Activated CD8-positive, alpha-beta memory T cell treated with anti-CD3 and anti-CD28 coated beads, Interleukin-2, amount 50 U/mL, for 1 hour (primary cell): Measurements from ENCODE around the gene TIFAB.
"Not testable (repeated sequence)": the region's sequence is repeated elsewhere in the genome, so short reads cannot be mapped to it uniquely, and the experiment has no call there.

Experiments
- DNase-seq: peaks from one replicate; pipeline ENCODE4 v3.0.0-alpha.2; 2020; ENCODE audit errors: extremely low read depth

Gene TIFAB, protein sequence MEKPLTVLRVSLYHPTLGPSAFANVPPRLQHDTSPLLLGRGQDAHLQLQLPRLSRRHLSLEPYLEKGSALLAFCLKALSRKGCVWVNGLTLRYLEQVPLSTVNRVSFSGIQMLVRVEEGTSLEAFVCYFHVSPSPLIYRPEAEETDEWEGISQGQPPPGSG

DNA sequence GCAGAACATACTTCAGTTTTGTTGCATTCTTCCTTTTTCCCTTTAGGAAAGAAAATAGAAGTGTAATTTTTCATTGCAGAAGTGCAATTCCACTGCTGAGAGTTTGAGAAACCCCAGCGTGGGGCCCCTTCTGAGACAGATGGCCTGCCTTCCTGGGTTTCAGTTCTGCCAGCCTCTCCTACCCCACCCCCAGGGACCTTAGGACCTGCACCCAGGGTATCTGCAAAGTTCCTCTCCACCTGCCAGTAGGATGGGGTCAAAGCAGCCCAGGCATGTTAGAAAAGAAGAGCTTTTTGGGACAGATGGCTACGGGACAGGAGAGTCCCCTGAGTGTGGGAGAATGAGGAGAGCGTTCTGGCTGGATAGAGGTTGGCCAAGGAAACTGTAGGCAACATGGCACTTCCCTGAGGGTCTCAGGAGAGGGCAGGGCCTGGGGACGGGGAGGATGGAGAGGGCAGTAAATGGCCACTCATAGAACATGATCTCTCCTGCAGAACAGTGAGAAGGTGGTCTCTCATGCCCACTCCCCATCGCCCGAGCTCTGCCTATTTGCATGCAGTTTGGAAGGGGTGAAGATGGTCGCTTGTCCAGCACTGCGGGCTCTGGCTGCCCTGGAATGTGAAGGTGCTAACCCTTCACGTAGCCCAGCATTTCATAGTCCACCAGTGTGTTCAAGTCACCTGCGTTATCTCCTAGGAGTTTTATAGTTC lies at the start of gene TIFAB:
Gene TIFAB, minus strand, starts transcription at position 31 of the 710 bp plus-strand sequence. CDS start 2,412 bp downstream, outside the sequence.
- DNase-seq = no peak

DNA sequence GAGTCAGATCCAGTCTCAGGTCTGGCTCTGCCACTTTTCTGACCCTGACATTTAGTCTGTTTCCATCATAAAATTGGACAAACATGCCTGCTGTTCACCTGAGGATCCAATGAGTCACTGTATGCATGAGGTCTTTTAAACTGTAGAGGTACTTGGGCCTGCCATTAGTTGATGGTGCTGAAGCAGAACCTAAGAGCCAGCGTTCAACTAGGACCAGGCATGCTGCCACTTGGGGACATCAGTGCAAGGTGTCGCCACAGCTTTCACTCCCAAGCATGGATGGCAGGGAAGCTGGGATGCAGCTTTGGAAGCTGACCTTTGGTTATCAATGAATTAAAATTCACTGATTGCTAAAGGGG lies 46.5 kb upstream of the TIFAB start:
- no peak for DNase-seq

DNA sequence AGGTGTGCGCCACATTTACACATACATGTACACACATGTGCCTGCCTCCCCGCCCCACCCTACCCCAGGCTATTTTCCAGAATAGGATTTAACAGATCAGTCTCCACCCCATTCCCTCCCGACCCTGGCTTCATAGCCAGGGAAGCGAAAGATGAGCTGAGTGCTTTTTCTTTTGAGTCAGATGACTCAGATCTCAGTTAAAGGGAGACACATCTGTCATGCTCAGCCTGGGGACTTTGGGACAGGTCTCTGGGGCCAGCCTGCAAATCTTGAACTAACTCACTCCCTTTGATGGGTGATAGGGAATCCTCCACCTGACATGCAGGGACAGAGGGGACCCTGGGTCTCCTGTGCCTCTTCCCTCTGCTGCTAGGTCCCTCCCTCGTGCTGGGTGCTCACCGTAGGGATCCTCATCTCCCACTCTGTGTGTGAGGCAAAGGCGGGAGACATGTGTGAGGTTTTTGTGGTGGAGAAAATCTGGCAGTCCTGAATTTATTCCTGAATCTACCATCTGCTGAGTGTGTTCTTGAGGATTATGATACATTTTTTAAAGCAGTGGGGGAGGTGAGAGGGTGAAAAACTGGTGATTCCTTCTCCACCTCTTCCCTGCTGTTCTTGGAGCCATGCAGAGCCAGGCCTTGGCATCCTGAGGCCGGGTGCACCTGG lies 46.0 kb upstream of the TIFAB start:
- no peak for DNase-seq

DNA sequence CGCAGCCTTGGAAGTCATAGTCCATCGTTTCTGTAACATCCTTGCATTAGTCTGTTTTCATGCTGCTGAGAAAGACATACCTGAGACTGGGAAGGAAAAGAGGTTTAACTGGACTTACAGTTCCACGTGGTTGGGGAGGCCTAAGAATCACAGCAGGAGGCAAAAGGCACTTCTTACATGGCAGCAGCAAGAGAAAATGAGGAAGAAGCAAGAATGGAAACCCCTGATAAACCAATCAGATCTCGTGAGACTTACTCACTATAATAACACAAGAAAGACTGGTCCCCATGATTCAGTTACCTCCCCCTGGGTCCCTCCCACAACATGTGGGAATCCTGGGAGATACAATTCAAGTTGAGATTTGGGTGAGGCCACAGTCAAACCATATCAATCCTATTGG lies 43.4 kb upstream of the TIFAB start:
- not testable (repeated sequence) for DNase-seq

DNA sequence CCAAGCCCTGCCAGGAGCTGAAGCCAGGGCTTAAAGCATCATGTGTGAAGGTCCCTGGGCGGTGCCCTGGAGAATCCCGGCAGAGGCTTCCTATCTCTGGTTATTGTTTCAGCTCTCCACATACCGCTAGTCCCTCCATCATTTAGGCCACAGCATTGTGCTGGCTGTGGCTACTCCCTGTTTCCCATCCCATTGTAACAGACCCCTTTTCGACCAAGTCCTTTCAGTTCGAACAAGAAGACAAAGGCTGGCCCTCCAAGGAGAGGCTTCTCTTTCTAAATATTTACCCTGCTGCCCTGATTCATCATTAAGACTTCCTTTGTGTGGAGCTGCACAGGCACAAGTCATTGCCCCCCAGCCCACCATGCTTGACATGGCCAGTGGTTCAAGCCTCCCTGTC lies 42.0 kb upstream of the TIFAB start:
- DNase-seq = no peak

DNA sequence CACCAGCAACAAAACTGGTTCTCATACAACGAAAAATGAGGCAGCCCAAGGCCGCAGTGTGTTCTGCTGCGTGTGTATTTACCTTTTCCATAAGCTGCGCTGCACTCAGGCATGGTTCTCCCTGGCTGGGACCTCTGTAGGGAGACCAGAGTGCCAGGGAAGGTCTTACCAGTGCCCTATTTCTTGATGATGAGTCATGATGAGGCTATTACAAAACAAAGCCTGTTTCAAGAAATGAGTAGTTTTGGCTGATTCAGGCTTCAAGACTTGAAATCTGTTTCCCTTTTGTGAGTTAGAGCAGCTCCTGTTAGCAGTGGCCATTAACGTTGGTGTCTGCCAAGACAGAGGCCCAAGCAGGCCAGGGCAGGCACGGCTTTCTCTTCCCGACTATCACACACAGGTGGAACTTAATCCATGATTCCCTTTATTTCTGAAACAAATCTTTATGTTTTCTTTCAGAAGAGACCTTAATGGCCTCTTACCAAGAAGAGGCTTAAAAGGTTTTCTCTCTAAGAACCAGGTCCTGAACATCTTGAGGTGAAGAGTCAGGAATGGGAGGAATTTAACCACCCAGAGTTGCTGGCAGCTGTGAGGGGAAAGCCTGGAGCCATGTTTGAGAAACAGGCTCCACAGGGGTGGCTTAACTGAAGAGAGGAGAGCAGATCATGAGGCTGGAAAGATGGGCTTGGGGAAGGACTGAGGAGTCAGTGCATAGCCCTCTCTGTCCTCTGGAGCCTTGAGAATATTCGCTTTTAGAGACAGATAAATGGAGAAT lies 41.4 kb upstream of the TIFAB start:
- no peak for DNase-seq

DNA sequence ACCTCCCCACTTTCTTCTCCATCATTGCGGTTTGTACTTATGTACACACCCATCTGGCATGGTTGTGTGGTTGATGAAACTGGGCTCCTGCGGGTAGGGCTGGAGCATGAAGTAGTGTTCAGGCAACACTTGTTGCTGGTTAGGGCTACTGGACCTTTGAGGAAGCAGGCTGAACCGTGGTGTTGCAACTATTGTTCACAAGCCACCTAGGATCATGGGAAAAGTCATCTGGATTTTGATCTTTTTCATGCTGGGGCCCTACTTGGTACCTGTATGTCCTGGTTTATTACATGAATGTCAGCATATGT lies 40.1 kb upstream of the TIFAB start:
- DNase-seq = no peak

DNA sequence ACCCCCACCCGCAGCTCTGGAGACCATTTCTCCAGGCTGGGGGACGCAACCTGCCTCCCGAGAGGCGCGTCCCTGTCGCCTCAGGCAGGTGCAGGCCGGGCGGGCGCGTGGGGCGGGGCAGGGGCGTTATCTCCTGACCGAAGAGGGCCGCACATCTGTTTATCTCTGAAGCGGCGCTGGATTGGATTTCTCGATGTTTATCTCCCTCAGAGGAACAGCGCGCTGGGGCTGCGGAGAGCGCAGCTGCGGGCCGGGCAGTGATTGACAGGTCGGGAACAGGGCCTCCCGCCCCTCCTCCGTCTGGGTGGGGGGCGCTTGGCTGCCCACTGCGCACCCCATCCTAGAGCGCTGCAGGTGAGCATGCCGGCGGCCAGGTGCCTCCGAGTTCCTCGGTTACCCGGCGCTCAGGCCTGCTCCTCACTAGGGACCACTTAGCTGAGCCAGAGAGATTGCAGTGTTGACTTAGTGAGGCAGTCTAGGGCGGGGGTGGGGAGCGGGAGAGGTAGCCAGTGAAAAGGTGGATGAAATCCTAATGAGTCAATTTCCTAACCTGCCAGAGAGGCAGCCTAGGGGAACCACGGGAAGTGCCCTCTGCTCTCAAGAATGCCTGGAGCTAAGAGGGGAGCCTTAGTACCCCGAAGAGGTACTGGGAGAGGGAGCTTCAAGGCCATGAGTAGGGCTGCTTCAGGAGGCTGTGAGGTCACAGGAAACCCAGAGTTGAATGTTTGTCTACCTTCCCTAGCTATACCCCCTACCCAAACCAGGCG lies 39.6 kb upstream of the TIFAB start:
- no peak for DNase-seq

DNA sequence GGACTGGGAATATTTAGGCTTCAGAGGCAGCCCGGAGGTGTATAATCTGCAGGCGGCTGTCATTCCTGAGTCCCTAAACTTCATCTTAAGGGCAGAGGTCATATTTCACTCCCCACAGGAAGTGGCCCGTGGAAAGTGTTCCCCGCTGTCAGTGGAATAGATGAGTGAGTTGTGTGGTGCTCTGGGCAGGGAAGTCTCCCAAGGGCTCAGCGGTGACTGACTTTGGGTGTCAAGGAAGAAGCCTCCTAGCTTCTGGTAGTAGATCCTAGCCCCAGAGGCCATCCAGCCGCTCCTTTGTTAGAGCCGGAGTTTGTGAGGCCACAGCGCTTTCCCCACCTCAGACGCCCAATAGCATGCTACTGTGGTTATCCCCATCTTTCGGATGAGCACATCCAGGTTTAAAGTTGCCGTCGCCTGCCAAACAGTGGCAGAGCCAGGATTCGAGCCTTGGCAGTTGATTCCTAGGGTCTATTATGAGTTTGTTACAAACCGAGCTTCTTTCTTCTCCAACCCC lies 38.9 kb upstream of the TIFAB start:
- DNase-seq = no peak

DNA sequence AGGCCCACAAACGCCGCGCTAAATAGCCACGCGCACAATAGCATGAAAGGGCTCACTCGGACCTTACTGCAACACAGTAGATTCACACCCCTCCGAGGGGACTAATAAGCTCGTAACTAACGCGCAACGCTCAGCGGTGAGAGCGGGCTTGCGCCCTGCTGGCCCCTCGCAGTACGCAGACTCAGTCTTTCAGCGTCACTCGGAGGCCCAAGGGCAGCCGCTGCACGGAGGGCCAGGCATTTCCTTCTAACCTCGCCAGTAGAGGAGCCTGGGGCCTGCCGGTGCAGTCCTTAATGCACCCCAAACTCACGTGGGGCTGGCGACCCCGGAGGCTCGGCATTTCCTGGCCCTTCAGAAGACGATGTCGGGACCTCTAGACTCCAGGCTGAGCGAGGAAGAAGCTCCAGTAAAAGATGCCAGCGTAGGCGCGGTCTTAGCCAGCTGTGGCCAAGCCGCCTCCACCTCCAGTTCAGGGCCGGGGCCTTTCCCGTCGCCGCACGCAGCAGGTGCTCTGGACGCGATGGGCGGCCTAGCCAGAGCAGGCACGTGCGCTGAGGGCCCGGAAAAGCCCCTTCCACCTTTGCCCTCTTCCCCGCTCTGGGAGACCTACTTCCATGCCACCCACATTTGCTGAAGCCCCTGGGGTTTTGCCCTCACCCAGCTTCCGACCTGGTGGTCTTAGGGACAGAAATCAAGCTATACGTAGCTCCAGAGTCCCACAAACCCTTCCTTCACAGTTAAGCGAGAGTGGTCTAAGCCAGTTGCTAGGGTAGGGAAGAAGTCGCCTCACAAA lies 38.3 kb upstream of the TIFAB start:
- no peak for DNase-seq

DNA sequence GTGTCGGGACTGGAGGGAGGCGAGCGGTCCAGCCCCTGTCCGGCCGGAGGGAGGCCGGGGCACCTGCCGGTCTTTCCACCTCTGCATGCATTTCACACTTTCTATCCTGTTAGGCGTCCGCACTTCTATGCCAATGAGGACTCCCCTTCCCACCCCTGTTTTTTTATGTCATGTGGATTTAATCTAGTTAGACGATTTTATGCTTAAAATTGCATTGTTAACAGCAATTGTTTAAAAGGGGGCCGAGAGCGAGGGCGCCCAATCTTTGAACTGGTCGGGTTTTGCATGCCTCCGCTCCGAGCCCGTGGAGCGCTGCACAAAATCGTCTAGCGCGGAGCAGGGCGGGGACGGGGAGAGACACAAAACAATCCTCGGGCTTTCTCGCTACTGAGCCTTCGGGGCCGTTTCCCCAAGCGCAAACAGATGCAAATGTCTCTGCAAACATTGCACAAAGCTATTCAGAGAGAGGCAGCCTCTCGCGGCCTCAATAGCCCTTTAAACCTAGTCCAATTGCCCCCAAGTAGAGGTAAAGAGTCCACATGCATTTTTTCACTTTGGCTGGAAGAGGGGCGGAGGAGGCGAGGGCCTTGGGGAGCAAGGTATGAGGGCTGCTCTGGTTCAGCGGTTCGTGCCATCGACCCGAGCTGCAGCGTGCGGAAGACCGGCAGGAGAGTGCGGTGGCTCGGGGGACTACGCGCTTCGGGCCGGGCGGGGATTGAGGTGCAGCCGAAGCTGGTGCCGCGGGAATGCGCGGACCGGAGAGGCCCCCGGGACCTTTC lies 37.5 kb upstream of the TIFAB start:
- no peak for DNase-seq

DNA sequence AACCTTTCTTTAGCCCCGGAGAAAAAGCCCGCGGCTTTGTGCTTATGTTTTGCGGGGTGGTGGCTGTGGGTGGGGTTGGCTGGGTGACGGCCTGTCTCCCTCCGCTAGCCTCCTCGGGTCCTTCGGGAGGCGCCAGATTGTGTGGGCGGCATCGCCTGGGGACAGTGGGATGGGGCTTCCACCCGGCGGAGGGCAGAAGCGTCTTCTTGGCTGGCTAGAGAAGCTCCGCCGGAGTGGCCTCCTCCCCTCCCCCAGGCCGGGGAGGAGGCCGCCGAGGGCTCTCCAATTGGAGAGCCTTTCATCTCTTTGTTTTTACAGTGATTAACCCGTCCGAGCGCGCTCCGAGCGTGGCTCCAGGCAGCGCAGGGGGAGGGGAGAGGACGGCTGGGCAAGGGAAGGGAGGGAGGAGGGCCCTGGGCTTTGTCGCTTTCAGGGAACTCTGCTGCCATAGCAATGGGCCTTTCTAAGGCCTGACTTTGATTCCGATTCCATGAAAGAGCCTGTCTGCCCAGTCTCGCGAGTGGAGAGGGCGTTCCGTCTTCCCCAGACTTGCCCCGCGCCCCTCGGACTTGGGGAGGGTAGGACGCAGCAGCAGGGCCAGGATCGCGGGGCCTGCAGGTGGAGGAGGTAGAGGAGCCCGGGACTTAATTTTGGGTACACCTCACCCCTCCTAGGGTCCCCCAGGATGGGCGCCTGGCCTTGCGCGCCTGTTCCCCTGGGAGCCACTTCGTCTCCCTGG lies 36.7 kb upstream of the TIFAB start:
- no peak for DNase-seq

DNA sequence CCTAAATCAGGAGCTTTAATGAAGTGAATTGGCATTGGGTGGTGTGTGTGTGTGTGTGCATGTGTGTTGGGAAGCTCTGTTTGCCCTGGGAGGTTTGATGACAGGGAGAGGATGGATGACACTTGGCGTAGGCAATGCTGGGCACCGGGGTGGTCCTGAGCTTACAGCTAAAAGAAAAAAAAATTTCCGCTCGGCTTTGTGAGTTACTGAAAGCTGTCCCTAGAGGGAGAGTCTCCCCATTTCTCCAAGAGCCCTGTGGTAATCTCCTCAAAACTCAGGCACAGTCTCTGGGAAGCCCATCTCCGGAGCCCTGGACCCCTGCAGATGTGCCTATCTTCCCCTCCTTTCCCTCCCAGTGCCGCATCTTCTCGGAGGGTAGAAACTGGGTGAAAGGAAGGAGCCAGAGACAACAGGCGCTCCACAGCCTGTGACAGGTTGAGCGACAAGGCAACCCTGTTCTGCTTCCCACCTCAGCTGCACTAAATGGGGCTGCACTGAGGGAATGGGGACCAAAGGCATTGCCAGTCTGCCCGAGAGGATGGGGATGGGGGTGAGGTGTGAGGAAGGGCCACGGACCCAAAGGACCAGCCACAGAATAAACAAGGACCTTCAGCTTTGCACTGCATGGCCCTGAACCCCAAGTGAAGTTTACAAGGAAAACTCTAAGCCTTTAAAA lies 35.8 kb upstream of the TIFAB start:
- DNase-seq = no peak

DNA sequence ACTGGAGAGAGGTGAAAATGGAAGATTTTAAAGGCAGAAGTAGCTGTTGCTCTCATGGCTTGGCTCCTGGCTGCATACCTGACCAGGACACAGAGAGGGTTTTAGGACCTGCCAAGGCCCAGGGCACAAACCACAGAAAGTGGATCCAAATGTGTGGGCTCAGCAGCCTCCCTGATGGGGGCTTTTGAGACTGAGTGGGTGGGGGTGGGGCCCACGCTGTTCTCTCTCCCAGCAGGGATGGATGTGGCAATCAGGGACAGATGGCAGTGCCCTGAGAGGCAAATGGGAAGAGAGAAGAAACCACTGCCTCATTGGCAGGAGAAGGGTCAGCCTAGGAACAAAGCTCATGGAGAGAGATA lies 34.9 kb upstream of the TIFAB start:
- no peak for DNase-seq

DNA sequence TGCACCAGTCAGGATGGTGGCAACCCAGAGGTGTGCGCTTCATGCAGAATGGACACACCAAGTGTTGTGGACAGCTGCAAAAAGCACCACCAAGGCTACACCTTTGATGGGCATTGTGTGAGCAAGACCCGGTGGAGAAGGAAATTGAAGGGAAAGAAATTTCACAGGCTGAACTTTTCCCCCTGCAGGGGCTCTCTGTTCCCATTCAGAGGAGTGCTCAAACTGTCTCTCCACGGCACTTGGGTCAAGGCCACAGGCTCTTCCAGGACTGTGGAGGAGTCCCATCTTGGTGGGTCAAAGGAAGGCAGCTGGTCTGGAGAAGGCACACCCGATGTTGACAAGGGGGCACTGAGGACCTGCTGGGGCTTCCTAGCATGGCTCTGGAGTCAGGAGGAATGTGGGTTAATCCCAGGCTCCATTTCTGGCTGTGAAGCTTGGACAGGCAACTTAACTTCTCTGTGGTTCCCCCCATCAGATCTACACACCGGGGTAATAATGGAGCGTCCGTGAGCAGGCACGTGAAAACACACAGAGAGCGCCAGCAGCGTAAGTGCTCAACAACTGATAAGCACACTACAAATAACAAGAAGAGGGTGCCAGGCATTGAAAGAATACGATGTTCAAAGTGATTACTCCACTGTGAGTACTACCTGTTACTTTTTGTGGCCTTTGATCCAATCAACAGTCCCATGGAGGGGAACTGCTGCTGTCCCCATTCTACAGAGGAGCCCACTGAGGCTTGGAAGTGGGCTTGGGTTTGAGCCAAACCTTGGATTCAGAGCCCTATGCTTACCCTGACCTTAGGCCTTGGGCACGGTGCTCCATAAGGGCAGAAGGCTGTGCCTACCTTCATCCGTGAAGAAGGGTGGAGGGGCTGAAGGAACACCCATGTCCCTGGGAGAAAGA lies 34.2 kb upstream of the TIFAB start:
- no peak for DNase-seq

DNA sequence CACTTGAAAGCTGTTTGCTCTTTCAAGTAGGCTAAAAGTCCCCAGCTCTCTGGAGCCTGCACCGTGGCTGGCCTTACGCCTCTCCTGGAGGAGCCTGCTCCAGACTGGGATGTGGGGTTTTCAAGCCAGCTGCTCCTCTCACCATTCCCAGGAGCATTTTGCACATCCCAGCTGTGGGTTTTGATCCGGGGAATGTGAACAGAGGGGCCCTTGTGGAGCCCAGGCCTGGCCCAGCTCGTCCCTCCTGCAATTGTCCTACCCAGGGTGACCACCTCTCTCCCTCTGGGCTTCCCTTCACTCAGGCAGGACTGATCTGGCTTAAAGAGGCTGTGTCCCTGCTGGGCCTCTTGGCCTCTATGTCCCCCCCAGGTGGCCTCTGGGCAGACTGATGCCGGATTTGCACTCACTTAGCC lies 32.5 kb upstream of the TIFAB start:
- no peak for DNase-seq

DNA sequence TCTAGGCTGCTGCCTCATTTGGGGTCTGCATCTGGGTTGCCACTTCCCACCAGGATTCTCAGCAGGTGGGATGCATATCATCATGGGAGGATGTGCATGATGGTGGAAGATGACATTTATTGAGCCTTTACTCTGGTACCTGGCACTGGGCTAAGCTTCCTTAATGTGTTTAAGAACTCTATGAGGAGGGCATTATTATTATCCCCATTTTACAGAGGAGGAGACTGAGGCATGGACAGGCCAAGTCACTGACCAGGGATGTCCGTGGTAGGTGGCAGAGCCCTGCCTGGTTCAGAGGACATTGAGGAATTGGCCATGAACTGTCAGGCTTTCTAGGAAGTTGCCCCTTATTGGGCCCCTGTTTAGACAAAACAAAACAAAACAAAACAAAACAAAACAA lies 31.1 kb upstream of the TIFAB start:
- no peak for DNase-seq

DNA sequence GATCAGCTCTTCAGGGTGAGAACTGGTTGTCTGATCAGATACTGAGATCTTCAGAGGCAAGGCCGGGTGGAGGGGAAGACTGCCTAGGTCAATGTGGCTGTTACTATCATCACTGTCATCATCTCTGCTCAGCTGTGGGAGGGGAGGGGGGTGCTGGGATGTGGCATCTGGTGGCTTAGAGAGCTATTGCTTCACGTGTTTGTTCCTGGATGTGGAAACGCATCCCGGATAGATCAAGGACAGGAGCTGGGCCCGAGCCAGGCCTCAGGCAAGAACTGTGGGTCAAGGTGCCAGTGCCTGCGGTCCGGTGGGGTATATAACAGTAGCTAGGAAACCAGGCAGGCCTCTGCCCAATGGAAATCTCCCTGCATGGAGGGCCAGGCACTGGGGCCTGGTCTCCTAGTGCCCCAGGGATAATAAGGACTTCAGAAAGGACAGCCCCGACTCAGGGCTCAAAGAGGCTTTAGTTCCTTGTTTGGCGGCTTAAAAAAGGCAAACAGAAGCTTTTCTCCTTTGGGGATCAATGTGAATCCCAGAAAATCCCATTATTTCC lies 30.3 kb upstream of the TIFAB start:
- DNase-seq = no peak
